ENCODE results near the gene NPC1.

NPC1 gene

DNA sequence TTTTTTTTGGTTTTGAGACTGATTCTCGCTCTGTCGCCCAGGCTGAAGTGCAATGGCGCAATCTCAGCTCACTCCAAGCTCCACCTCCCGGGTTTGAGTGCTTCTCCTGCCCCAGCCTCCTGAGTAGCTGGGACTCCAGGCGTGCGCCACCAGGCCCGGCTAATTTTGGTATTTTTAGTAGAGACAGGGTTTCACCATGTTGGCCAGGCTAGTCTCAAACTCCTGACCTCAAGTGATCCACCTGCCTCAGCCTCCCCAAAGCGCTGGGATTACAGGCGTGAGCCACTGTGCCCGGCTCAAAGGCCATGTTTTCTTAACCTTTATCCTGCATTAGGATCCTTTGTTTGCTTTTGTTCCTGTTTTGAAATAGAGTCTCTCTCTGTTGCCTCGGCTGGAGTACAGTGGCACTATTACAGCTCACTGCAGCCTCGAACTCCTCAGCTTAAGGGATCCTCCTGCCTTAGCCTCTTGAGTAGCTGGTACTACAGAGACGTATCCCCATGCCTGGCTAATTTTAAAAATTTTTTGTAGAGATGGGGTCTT, 41.0 kb downstream of the NPC1 start:
- no peak for DNase-seq

GRCh38 chr18:23542461-23542860, 43.8 kb downstream of the NPC1 start:
- DNase-seq: no peak

DNA sequence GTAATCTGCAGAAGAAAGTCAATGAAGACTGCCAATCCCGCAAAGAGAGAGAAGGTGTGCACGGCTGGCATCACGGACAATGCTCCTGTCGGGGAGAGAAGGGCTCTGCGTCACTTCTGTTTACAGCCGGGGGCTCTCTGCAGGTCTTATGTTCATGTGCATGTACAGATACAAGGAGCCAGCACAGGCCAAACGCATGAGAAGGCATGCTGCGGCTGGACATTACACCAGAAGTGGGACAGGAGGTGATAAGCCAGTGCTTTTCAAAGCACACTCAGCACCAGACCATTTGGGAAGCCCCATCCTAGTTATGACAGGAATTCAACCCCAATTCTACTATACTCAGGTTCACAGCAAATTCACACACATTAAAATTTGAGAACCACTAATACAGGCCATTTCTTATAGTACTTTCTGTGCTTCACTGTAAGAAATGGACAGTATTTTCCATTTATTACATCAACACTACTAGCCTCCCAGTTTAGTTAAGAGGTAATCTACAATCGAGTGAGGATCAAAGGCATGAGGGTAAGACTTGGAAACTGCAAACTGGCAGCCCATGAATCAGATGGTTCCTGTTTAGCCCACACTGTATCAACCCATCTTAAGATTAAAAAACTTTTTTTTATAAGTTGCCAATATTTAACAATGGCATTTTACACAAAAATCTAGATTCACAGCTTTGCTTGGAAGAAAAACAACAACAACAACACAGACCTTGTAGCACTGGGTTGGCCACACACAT, 44.8 kb downstream of the NPC1 start:
- DNase-seq: no peak

DNA sequence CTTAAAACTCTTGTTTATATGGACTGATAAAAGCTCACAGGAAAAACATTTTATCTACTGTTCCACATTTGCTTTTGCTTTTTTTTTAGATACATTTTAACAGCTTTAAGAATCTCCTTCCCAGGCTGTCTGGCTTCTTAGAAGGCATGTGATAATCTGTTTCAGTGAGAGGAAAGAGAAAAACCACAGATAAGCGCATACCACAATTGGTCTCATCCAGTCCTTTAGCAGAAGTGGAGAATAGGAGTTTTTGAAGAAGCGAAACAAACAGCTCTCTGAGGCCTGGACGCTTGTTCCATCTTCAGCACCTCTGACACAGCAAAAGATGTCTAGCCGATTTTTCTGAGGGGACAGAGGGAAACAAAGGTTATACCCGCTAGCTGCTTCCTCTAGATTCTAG, 45.4 kb downstream of the NPC1 start:
- no peak for DNase-seq

GRCh38 chr18:23539911-23540525, 46.3 kb downstream of the NPC1 start:
- no peak for DNase-seq

DNA sequence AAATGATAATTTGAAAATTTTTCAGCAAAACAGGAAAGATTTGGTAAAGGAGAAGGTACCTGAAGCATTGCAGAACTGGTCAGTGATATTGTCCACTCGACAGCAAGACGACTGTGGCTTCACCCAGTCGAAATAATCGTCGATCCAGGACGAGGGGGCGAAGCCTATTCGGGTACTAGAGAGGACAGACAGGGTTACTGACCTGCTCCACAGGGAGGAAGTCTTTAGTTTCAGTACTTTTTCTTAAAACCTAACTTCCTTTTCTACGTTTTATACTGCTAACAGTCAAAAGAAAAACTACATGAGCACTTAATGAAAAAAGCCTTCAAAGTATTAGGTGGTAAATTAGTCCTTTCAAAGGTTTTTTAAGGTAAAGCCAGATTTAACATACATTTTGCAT, 47.0 kb downstream of the NPC1 start:
- DNase-seq: no peak

DNA sequence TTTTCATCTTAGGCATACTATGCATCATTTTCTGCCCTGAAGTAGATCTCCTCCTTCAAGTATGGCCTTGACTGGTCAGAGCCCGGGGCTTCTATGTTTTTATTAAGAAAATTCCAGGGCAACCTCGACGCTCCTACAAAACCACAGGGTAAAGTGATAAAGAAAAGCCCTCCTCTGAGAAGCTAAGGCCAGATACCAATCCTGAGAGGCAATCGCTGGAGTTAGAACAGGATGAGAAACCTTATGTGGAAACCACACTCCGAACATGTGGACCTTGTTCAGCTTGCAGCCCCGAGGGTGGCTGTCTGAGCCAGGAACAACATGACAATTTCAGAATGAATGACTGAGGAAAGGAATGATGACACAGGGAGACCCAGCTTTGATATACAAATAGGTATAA, 47.4 kb downstream of the NPC1 start:
- DNase-seq: no peak

GRCh38 chr18:23538001-23538400, 48.3 kb downstream of the NPC1 start:
- DNase-seq: no peak

- DNase-seq: no peak
Observed at GRCh38 chr18:23537274-23537673, 49.0 kb downstream of the NPC1 start.

DNA sequence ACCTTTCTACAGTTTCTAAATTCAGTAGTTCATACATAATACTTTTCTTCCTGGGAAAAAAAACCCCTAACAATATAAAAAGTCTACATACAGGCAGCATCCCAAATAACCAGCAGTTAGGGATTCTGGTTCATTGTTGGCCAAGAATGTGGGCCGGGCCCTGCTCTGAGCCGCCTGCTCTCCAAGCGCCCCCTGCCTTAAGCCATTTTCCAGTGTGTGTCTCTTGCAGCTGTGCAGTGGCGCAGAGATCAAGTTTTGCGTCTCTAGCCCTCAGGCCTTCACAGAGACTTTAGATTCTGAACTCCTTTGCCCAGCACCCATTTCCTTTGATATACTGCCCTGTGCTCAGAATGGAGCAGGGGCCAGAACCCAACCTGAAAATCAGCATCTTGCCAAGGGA, 50.1 kb downstream of the NPC1 start:
- no peak for DNase-seq

DNA sequence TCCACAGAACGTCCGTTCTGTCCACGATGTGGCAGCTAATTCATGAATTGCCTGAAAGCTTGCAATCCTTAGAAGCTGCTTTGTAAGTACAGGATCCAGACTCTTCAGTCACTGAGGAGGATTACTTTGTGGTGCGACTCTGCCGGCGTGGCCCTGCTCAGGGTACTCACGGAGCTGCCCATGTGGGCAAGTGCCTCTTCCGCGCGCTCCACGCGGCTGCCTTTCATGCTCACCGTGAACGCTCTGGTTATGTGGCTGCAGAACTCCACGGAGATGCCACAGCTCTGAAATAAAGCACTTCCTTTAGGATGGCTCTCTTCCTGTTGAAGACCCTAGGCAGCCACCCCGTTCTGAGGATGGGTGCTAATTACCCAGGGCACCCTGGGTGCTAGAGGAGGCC, 52.0 kb downstream of the NPC1 start:
- DNase-seq: no peak

GRCh38 chr18:23532848-23533247, 53.5 kb downstream of the NPC1 start:
- DNase-seq: no peak

GRCh38 chr18:23531912-23532311, 54.4 kb downstream of the NPC1 start:
- no peak for DNase-seq

- no peak for DNase-seq
Observed at GRCh38 chr18:23530195-23530594, 56.1 kb downstream of the NPC1 start.

GRCh38 chr18:23529604-23530003, 56.7 kb downstream of the NPC1 start:
- DNase-seq: no peak

DNA sequence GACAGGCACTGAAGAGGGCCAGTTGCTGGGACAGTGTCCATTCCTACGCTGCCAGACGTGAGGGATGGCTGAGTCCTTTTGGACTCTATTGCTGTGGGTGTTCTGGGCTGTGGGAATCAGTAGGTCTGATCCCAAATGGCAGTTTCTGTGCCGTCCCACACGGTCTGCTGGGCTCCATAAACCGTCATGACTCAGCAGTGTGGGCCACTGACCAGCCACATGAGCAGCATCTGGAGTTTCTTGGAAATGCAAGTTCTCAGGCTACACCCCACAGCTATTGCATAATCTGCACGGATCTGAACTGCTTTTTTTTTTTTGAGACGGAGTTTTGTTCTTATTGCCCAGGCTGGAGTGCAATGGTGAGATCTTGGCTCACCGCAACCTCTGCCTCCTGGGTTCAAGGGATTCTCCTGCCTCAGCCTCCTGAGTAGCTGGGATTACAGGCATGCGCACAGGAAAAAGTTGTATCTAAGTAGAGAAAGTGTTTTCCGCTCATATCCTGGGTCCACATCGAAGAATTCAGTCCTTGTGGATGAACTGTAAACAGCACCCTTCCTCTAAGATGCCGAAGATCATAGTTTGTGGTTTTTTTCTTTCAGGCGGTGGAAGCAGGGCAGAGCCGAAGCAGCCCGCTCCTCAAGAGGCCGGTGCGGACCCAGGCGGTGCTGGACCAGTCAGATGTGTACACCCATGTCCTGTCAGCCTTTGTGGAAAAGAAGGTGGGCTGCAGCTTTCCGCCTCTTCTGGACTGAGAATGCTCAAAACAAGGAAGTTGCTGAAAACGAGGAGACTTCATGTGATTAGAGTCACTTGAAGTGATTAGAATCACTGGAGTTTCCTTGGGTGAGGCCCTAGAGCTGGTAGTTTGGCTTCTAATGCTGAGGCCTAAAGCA, 57.5 kb downstream of the NPC1 start:
- no peak for DNase-seq

DNA sequence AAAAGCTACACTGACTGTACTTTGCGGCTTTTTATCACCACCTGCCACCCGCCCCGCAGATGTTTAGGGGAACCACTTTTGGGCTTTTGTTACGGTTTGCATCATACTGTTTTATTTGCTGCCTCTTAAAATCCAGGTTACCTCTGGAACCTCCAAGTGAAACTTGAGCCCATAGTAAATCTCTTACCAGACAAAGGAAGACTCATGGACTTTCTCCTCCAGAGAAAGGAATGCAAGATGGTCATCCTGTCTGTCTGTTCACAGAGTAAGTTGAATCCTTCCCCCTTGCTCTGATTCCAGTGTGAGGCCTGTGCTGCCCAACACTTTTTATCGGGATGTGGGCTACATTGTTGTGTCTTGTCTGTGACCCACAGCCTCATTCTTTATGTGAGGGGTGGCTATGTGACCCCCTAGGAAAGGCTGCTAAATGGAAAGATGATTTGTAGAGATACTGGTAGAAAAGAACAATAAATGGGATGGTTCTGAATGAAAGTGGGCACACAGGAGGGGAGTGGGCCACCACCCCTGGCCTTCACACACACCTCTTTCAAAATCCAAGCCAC, 59.7 kb downstream of the NPC1 start:
- no peak for DNase-seq

- DNase-seq: no peak
Observed at GRCh38 chr18:23524213-23524707, 62.0 kb downstream of the NPC1 start.

- DNase-seq: no peak
Observed at GRCh38 chr18:23523429-23524212, 62.7 kb downstream of the NPC1 start.

- no peak for DNase-seq
Observed at GRCh38 chr18:23521907-23522306, 64.4 kb downstream of the NPC1 start.

DNA sequence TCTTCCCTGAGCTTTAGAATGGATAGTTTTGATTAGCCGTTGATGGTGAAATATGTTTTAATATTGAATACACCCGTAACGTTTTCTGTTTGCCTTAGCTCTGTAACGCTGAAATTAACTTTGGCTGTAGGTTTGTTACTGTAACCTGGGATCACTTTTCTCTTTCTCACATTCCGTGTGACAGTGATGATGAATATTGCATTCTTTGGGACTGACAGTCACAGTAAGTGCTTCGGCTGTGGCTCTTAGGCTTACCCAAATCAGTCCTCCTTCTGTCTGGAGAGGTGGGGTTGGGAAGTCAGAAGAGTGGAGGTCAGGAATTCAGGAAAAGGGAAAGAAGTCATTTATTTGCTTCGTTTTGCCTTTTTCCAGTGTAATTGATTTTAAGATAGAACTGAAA, 65.0 kb downstream of the NPC1 start:
- DNase-seq: no peak

DNA sequence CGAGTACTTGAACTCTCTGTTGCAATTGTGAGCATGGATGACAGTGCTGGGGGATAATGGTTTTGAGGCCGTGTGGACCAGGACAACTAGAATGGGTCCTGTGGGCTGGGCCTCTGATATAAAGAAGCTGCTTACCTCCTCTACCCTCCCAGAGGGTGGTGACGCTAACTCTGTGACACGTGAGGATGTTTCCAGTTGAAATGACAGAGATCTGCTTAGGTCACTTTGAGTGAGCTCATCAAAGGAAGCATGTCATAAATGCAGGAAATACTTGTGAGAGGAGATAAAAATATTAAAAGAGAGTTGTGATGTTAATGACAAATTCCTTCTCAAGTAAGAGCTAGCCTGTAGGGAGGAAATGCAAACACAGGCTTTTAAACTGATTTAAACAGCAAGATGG, 66.6 kb downstream of the NPC1 start:
- no peak for DNase-seq
